Vagina (tissue), 2 donors: Measurements from ENCODE around the gene CPNE7.

Source experiments
- POLR2A ChIP-seq, 2 donors: fragments of 450-650 bp; IDR thresholded peaks; one replicate each; pipeline ENCODE4 v1.6.1; 2017; ENCODE audit warnings: antibody characterized with exemption in 2 of 2, mild to moderate bottlenecking in 2 of 2, moderate library complexity in 2 of 2
- POLR2AphosphoS5 ChIP-seq, 2 donors: sonication (generic); formaldehyde crosslinking; IDR thresholded peaks; one replicate each; pipeline ENCODE4 v1.9.0; 2017; ENCODE audit warnings: antibody characterized with exemption in 2 of 2, mild to moderate bottlenecking in 2 of 2, low read depth in 1 of 2; ENCODE audit not compliant: insufficient read depth in 1 of 2
- TF ChIP-seq, protein P1 (sequence below), 3 experiments: fragments of 450-650 bp in 2 of 3; fragments of 200-600 bp in 1 of 3; sonication (generic) in 1 of 3; IDR thresholded peaks; one replicate each; pipeline ENCODE4 v1.5.1; 2017 to 2019; ENCODE audit warnings: antibody characterized with exemption in 3 of 3, mild to moderate bottlenecking in 2 of 3, moderate library complexity in 2 of 3

DNA sequence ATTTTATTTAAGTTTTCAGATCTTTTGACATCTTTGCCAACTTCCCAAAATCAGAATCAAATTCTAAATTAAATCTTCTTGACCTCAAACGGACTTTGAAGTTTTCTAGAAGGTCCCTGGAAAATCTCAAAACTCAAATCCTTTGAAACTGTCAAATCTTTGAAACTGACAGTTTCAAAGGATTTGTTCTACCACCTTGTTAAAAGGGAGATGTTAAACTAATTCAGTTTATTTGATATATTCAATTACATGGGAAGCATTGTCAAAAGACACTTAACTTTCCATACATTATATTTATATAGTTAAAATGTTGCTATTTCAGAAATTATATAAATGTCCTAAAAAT, 34.5 kb downstream of the CPNE7 start:
- TF ChIP-seq, protein P1, sequence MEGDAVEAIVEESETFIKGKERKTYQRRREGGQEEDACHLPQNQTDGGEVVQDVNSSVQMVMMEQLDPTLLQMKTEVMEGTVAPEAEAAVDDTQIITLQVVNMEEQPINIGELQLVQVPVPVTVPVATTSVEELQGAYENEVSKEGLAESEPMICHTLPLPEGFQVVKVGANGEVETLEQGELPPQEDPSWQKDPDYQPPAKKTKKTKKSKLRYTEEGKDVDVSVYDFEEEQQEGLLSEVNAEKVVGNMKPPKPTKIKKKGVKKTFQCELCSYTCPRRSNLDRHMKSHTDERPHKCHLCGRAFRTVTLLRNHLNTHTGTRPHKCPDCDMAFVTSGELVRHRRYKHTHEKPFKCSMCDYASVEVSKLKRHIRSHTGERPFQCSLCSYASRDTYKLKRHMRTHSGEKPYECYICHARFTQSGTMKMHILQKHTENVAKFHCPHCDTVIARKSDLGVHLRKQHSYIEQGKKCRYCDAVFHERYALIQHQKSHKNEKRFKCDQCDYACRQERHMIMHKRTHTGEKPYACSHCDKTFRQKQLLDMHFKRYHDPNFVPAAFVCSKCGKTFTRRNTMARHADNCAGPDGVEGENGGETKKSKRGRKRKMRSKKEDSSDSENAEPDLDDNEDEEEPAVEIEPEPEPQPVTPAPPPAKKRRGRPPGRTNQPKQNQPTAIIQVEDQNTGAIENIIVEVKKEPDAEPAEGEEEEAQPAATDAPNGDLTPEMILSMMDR (IDR thresholded peaks at IDR 0.05), result no peak
- TF ChIP-seq POLR2A (IDR thresholded peaks at IDR 0.05), result no peak
- TF ChIP-seq POLR2AphosphoS5 (IDR thresholded peaks at IDR 0.05; ENCODE audit: insufficient read depth in 1 of 2, low read depth in 1 of 2), result no peak
